Erythroblast (primary cell): ENCODE results near the gene SGTB.
"Not testable (repeated sequence)": the region's sequence is repeated elsewhere in the genome, so short reads cannot be mapped to it uniquely, and the experiment has no call there.

Experiments
- DNase-seq, 2 experiments: peaks; one replicate each; lab custom pipeline; 2025; lab: John Stamatoyannopoulos, UW
- GATA1 ChIP-seq: IDR thresholded peaks from 2 replicates; pipeline ENCODE4 v1.6.1; 2011; ENCODE audit warnings: low read depth, mild to moderate bottlenecking, control low read depth, low read length, moderate library complexity
- POLR2A ChIP-seq: IDR thresholded peaks from 2 replicates; pipeline ENCODE4 v1.6.1; 2011; ENCODE audit warnings: mild to moderate bottlenecking, low read length

Gene SGTB

DNA sequence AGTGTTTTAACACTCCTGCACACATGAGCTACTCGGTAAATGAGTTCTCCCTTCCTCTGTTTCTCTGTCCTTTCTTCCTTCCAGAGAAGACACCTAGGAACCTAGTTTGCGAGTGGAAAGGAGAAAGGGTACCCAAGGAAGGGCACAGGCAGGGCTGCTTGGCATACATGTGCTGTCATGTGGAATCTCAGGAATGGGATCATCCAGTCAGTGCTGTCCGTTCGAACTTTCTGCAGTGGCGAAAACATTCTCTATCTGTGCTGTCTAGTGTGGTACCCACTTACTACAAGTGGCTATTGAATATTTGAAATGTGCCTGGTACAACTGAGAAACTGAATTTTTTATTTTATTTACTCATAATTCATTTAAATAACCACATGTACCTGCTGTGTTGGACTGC is 28.0 kb upstream of the SGTB start:
- no peak for DNase-seq
- TF ChIP-seq POLR2A (no peak), GATA1 (no peak)

DNA sequence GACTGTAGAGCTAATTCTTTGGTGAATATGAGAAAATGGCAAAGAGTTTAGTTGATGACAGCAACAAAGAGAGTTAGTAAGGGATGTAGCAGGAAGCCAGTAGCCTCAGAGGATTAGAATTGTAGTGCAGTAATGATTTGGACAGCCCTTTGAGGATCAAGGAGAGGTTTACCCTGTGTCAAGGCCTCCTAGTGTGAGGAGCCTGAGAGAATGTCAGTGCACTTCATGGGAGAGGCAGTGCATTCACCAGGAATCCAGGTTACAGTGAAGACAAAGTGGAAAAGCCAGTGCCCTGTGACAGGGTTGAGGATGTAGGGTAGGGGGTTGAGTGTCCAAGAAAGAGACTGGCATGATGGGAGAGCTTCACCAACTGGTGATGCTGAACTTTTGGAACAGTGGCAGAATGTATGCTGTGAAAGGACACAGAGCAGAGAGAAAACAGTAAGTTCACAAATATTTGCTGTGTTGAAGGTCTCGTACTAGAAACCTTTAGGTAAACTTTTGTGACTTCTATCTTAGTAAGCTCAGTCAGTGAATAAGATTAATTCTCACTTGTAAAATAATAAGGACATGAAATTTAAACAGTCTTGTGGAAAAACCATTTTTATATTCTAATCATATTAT is 27.4 kb upstream of the SGTB start:
- no peak for DNase-seq
- TF ChIP-seq POLR2A = no peak
- TF ChIP-seq GATA1 = no peak

- peak; percentile 57 to 62 for DNase-seq
Observed at GRCh38 chr5:65742565-65743231, 20.8 kb upstream of the SGTB start.

DNA sequence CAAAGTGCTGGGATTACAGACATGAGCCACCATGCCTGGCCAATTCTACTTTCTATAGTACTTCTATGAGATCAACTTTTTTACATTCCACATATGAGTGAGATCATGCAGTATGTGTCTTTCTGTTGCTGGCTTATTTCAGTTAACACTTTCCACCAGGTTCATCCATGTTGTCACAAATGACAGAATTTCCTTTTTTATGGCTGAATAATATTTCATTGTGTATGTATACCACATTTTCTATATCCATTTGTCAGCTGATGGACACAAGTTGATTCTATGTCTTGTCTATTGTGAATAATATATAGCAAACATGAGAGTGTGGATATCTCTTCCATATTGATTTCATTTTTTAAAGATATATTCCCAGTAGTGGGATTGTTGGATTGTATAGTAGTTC is 17.3 kb upstream of the SGTB start:
- TF ChIP-seq POLR2A = no peak
- TF ChIP-seq GATA1 = no peak
- DNase-seq = no peak

More at GRCh38 chr5:65742565-65743231, 20.8 kb upstream of the SGTB start:
- TF ChIP-seq POLR2A (no peak), GATA1 (no peak)

DNA sequence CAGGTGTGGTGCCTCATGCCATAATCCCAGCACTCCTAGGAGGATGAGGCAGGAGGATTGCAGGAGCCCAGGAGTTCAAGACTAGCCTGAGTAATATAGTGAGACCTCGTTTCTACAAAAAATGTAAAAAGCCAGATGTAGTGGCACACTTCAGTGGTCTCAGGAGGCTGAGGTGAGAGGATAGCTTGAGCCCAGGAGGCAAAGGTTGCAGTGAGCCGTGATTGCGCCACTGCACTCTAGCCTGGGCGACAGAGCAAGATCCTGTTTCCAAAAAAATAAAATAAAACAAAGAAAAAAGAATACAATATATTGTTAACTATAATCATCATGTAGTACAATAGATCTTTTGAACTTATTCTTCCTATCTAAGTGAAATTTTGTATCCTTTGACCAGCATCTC is 16.4 kb upstream of the SGTB start:
- TF ChIP-seq GATA1 = no peak
- no peak for TF ChIP-seq POLR2A
- no peak for DNase-seq

DNA sequence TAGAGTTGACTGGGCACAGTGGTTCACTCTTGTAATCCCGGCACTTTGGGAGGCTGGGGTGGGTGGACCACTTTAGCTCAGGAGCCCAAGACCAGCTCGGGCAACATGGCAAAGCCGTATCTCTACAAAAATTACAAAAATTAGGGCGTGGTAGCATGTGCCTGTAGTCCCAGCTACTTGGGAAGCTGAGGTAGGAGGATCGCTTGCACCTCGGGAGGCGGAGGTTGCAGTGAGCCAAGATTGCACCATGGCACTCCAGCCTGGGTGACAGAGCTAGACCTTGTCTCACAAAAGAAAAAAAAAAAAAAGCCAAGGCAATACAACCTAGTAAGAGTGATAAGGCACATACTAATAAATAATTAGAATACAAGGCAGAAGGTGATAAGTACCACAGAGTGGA is 15.9 kb upstream of the SGTB start:
- TF ChIP-seq POLR2A (no peak), GATA1 (no peak)

GRCh38 chr5:65736011-65736410 is 14.1 kb upstream of the SGTB start:
- DNase-seq = no peak
- TF ChIP-seq GATA1 (no peak), POLR2A (no peak)

More for the DNA sequence above, 15.9 kb upstream of the SGTB start:
- DNase-seq = no peak

DNA sequence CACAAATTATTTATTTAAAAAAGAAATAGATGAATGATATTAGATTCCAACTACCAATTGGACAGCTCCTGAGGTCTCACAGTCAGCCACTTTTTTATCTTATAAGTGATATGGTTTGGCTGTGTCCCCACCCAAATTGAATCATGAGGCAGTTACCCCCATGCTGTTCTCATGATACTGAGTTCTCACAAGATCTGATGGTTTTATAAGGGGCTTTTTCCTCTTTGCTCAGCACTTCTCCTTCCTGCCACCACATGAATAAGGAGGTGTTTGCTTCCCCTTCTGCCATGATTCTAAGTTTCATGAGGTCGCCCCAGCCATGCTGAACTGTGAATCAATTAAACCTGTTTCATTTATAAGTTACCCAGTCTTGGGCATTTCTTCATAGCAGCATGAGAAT is 13.0 kb upstream of the SGTB start:
- DNase-seq = peak; percentile 17 to 35
- TF ChIP-seq POLR2A (no peak), GATA1 (no peak)

DNA sequence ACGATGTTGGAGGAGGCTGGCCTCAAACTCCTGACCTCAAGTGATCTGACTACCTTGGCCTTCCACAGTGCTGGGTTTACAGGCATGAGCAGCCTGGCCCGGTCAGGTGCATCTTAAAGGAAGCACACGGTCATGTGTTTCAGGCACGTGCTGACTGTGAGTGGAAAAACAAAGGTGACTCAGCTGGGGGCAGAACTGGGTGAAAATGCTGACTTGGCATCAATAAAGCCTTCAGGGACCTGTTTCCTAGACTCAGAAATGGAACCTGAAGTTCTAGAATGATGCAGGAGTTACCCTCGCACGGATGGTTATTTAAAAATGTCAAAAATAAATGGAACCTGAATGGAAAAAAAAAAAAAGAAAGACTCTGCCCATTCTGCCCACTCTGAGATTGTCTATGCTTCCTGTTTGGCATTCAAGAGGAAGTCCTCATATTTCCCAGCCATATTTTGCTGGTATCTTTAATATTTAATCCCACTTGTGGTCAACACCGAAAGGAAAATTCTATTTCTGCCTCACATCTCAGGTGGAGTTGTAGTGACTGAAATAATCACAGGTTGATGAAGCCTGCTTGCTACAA is 12.4 kb upstream of the SGTB start:
- DNase-seq = peak; percentile 7 to 40

DNA sequence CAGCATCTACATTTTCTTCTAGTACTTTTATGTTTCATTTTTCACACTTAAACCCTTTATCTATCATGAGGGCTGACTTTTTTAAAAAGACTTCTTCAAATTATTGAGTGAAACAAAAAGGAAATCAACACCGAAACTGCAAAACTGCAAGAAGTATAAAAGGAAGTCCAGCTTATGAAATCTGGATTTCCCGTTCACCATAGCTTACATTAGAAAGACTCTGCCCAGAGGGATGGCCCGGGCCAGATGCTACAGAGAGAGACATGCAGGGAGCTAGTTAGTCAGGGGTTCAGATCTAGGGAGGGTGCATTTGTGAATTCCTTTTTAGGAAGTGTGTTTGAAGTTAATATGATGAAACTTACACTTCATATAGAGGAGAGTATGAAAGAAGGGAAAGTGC is 10.1 kb upstream of the SGTB start:
- DNase-seq = not testable (repeated sequence)

- DNase-seq = no peak
- TF ChIP-seq GATA1 (no peak), POLR2A (no peak)
Observed at GRCh38 chr5:65730910-65731309, 9.0 kb upstream of the SGTB start.

GRCh38 chr5:65728218-65728617 is 6.3 kb upstream of the SGTB start:
- no peak for DNase-seq
- TF ChIP-seq POLR2A (no peak), GATA1 (no peak)

- TF ChIP-seq POLR2A (no peak), GATA1 (no peak)
- DNase-seq = no peak
Observed at GRCh38 chr5:65727491-65728156, 5.7 kb upstream of the SGTB start.

DNA sequence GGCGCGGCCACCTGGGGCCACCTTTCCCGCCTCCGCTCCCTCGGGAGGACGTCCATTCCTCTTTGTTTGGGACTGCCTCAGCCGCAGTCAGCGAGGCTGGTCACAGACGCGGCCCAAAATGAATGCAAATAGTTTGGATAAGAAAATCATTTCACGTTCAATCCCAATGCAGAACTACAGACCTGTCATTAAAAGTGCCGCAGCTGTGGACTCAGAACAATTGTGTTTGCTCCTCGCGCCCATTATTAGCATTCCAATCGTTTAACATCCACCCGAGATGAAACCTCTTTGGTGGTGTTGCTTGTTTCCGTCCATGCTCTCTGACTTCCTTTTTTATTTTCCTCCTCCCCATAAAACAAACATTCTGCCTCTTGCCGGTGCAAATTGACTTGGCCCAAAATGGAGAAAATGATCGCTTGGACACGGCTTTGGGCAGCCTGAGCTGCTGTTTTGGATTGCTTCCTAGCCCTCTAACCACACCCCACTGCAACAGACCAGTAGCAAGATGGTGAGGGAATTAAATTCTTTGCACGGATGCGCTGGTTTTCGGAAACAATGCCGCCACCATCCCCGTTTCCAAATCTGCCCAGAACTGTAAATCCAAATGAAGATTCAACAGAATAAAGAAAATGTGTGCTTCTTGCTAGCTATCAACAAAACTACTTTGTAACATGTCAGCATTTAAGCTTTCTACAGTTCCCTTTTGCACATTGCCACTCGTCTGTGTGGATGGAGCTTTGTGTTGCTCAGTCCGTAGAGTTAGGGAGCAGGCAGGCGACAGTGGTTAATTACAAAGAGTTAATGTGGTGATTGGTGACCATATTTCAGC is 880 bp upstream of the SGTB start:
- peak; percentile 41 to 64 for DNase-seq
- no peak for TF ChIP-seq POLR2A
- TF ChIP-seq GATA1 = no peak
